Panc1 (cell line): Measurements from ENCODE around the gene ADARB2. TPM values are rescaled to one million over a fixed set of nuclear protein-coding genes. Genes with fewer than 3 reads are reported as not detected.

Experiments used
- ATAC-seq: fragments of 200-7000 bp; cut with Tn5 transposase; 2 replicates; pipeline ENCODE4 v1.9.1; 2020; ENCODE audit warnings: mild to moderate bottlenecking, moderate library complexity
- Bru-seq: library from RNA; stranded (reverse); fragments of 400-500 nt; gene quantifications from one replicate; lab custom pipeline; 2021; lab: Mats Ljungman, UMichigan
- BruChase-seq, 2 experiments: library from RNA; stranded (reverse); fragments of 400-500 nt; gene quantifications; one replicate each; lab custom pipeline; 2021; lab: Mats Ljungman, UMichigan
- BruUV-seq: library from RNA; stranded (reverse); fragments of 400-500 nt; replicated peaks from 2 replicates; lab custom pipeline; 2021; lab: Mats Ljungman, UMichigan
- CTCF ChIA-PET: fragments of 300-600 bp; sonication (Branson Sonifier 250); formaldehyde crosslinking; loops from one replicate; lab custom pipeline; 2022; ENCODE audit warnings: antibody characterized with exemption; lab: Charles Lee
- POLR2A ChIA-PET: fragments of 300-600 bp; sonication (Branson Sonifier 250); formaldehyde crosslinking; loops from one replicate; lab custom pipeline; 2022; ENCODE audit warnings: antibody characterized with exemption; lab: Charles Lee
- DNase-seq: peaks from one replicate; pipeline ENCODE4 v3.0.0-alpha.2; 2010; ENCODE audit warnings: low read depth, low spot score
- H3K27ac ChIP-seq: 2 replicates; pipeline ENCODE4 v1.5.1; 2011; ENCODE audit warnings: mild to moderate bottlenecking, low read length, inconsistent platforms
- H3K27me3 ChIP-seq: fragments of 200-500 bp; sonication (Bioruptor generic); 2 replicates; pipeline ENCODE4 v1.6.0; 2014; ENCODE audit warnings: low read length, inconsistent platforms; ENCODE audit not compliant: control insufficient read depth, insufficient read depth
- H3K36me3 ChIP-seq: fragments of 200-500 bp; sonication (Bioruptor generic); 2 replicates; pipeline ENCODE4 v1.5.1; 2014; ENCODE audit warnings: inconsistent platforms, mild to moderate bottlenecking, low read length, moderate library complexity; ENCODE audit not compliant: control insufficient read depth, insufficient read depth
- H3K4me1 ChIP-seq: 2 replicates; pipeline ENCODE4 v1.5.1; 2011; ENCODE audit warnings: inconsistent platforms, mild to moderate bottlenecking, low read length, moderate library complexity; ENCODE audit not compliant: control insufficient read depth, insufficient read depth
- H3K4me3 ChIP-seq, 2 experiments: 2 replicates each; pipeline ENCODE4 v1.5.1; 2011 to 2012; ENCODE audit warnings: low read depth in 2 of 2, low read length in 2 of 2, mild to moderate bottlenecking in 2 of 2, inconsistent platforms in 1 of 2, moderate library complexity in 1 of 2
- H3K9me3 ChIP-seq: fragments of 200-500 bp; sonication (Bioruptor generic); 2 replicates; pipeline ENCODE4 v1.5.1; 2014; ENCODE audit warnings: low read depth, mild to moderate bottlenecking, inconsistent platforms, low read length, moderate library complexity; ENCODE audit not compliant: control insufficient read depth, insufficient read depth
- CTCF ChIP-seq: fragments of 450-650 bp; IDR thresholded peaks from 2 replicates; pipeline ENCODE4 v1.5.1; 2017; ENCODE audit warnings: mild to moderate bottlenecking
- POLR2AphosphoS5 ChIP-seq: IDR thresholded peaks from 2 replicates; pipeline ENCODE4 v1.6.1; 2012; ENCODE audit warnings: mild to moderate bottlenecking, low read depth, low read length, moderate library complexity
- SIN3A ChIP-seq: IDR thresholded peaks from 2 replicates; pipeline ENCODE4 v1.6.1; 2012; ENCODE audit warnings: low read depth, mild to moderate bottlenecking, low read length, moderate library complexity, borderline replicate concordance; ENCODE audit not compliant: insufficient read depth
- TCF7L2 ChIP-seq: IDR thresholded peaks from 2 replicates; pipeline ENCODE4 v1.6.1; 2011; ENCODE audit warnings: mild to moderate bottlenecking, low read depth, low read length, inconsistent platforms
- in situ Hi-C: cut with HindIII; loops from 2 replicates; pipeline ENCODE4 v1.10.0; 2016; ENCODE audit warnings: low sequenced_read_pairs, low pct_unique_long_range_greater_than_20kb
- intact Hi-C: fragments of 100-400 bp; cut with micrococcal nuclease; formaldehyde crosslinking; loops from one replicate; pipeline ENCODE4 v1.10.0; 2022; ENCODE audit not compliant: unreplicated experiment
- long read RNA-seq: library from polyadenylated mRNA; unstranded; transcript quantifications from one replicate; pipeline ENCODE4 v2.0.0, GENCODE V29; 2021; ENCODE audit not compliant: unreplicated experiment
- polyA plus RNA-seq: library from polyadenylated mRNA; unstranded; fragments of >200 nt; gene quantifications from one replicate; pipeline ENCODE4 v1.2.1, GENCODE V29; 2012; ENCODE audit warnings: missing spikeins; ENCODE audit not compliant: insufficient read length
- total RNA-seq: library from RNA; stranded (reverse); gene quantifications from one replicate; pipeline ENCODE4 v1.2.1, GENCODE V29; 2021; ENCODE audit not compliant: unreplicated experiment
- TF ChIP-seq, protein P1 (sequence below), 2 experiments: IDR thresholded peaks; 2 replicates each; pipeline ENCODE4 v1.6.1; 2011 to 2012; ENCODE audit warnings: low read depth in 2 of 2, control low read depth in 1 of 2, low read length in 1 of 2, mild to moderate bottlenecking in 1 of 2, moderate library complexity in 1 of 2; ENCODE audit not compliant: insufficient read depth in 1 of 2

Gene ADARB2
- total RNA-seq (0.31 TPM), Bru-seq, nascent RNA (percentile 31 among the genes with signal in this experiment), BruChase-seq, experiment 1, labeled RNA remaining after a 2-hour chase (percentile 34 among the genes with signal in this experiment), BruChase-seq, experiment 2, labeled RNA remaining after a 6-hour chase (percentile 28 among the genes with signal in this experiment)
- 0.40 TPM for polyA plus RNA-seq
- long read RNA-seq, partial matches to known transcripts, result 0 of 3 reads
- long read RNA-seq, other reads (novel, unspliced or antisense), result 3 of 3 reads

GRCh38 chr10:1737222-1738061 lies at the start of gene ADARB2:
Gene ADARB2 (minus strand): TSS chr10:1737525.
- H3K27ac ChIP-seq, result no peak within 1 kb of the TSS
- H3K4me1 ChIP-seq, result no peaks in the 10 kb centered on the region
- CTCF ChIA-PET, result no interaction called here
- H3K27me3 ChIP-seq, result peaks cover 7% of the 10 kb centered on the region
- POLR2A ChIA-PET, result interaction anchor here (0.6 kb wide), 2 partner anchors 61 to 801 kb away, joined by 4 to 6 read pairs; no protein-coding TSS in a partner anchor
- ATAC-seq (peak; percentile 89), DNase-seq (no peak)
- no peaks in the 10 kb centered on the region for H3K9me3 ChIP-seq
- TF ChIP-seq SIN3A, result no peak
- TF ChIP-seq CTCF, result no peak
- TF ChIP-seq POLR2AphosphoS5, result no peak
- no peak for TF ChIP-seq TCF7L2
- TF ChIP-seq, protein P1, sequence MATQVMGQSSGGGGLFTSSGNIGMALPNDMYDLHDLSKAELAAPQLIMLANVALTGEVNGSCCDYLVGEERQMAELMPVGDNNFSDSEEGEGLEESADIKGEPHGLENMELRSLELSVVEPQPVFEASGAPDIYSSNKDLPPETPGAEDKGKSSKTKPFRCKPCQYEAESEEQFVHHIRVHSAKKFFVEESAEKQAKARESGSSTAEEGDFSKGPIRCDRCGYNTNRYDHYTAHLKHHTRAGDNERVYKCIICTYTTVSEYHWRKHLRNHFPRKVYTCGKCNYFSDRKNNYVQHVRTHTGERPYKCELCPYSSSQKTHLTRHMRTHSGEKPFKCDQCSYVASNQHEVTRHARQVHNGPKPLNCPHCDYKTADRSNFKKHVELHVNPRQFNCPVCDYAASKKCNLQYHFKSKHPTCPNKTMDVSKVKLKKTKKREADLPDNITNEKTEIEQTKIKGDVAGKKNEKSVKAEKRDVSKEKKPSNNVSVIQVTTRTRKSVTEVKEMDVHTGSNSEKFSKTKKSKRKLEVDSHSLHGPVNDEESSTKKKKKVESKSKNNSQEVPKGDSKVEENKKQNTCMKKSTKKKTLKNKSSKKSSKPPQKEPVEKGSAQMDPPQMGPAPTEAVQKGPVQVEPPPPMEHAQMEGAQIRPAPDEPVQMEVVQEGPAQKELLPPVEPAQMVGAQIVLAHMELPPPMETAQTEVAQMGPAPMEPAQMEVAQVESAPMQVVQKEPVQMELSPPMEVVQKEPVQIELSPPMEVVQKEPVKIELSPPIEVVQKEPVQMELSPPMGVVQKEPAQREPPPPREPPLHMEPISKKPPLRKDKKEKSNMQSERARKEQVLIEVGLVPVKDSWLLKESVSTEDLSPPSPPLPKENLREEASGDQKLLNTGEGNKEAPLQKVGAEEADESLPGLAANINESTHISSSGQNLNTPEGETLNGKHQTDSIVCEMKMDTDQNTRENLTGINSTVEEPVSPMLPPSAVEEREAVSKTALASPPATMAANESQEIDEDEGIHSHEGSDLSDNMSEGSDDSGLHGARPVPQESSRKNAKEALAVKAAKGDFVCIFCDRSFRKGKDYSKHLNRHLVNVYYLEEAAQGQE (IDR thresholded peaks at IDR 0.05; ENCODE audit: insufficient read depth in 1 of 2, low read depth in 2 of 2, low read length in 1 of 2), result no peak
- H3K4me3 ChIP-seq, result peak within 1 kb of the TSS; percentile 32 to 37
- H3K36me3 ChIP-seq, result no peaks in the 10 kb centered on the region
- BruUV-seq, result no TSS peak
- in situ Hi-C loops, result no loop called here
- intact Hi-C loops, result no loop called here

- Histone ChIP-seq H3K4me1 (no peaks in the 10 kb centered on the region), H3K36me3 (no peaks in the 10 kb centered on the region), H3K27ac (no peak overlapping the region), H3K9me3 (no peaks in the 10 kb centered on the region), H3K4me3 (no peak overlapping the region), H3K27me3 (no peaks in the 10 kb centered on the region; the same call in 1 of the 2 replicates)
- POLR2A ChIA-PET, result no interaction called here
- DNase-seq (no peak), ATAC-seq (no peak)
- CTCF ChIA-PET, result no interaction called here
- in situ Hi-C loops (no loop called here), intact Hi-C loops (no loop called here)
- BruUV-seq, result no TSS peak
- TF ChIP-seq POLR2AphosphoS5 (no peak), TCF7L2 (no peak), SIN3A (no peak), CTCF (no peak)
- TF ChIP-seq, protein P1 (IDR thresholded peaks at IDR 0.05; ENCODE audit: insufficient read depth in 1 of 2, low read depth in 2 of 2, low read length in 1 of 2), result no peak
Observed at GRCh38 chr10:1785835-1786234, 48.5 kb upstream of the ADARB2 start.
